Mesendoderm (in vitro differentiated cells): ENCODE measurements around the gene NPTX2.

Source experiments
- DNase-seq: peaks from one replicate; pipeline ENCODE4 v3.0.0; 2013
- H2AK5ac ChIP-seq: 2 replicates; pipeline ENCODE4 v1.6.1; 2013; ENCODE audit warnings: low read length, inconsistent platforms
- H2BK120ac ChIP-seq: 2 replicates; pipeline ENCODE4 v1.6.1; 2013; ENCODE audit warnings: low read depth, mild to moderate bottlenecking, low read length, moderate library complexity, mixed read lengths
- H2BK15ac ChIP-seq: replicated peaks from 2 replicates; pipeline ENCODE4 v1.6.1; 2013; ENCODE audit warnings: low read depth, mild to moderate bottlenecking, moderate library complexity
- H2BK5ac ChIP-seq: 2 replicates; pipeline ENCODE4 v1.6.1; 2013; ENCODE audit warnings: low read length, inconsistent platforms
- H3K18ac ChIP-seq: 2 replicates; pipeline ENCODE4 v1.6.1; 2013; ENCODE audit warnings: mild to moderate bottlenecking, low read length, mixed read lengths
- H3K23ac ChIP-seq: one replicate; pipeline ENCODE4 v1.6.1; 2013; ENCODE audit warnings: low read length
- H3K27ac ChIP-seq: 2 replicates; pipeline ENCODE4 v1.5.1; 2013; ENCODE audit warnings: low read depth, mild to moderate bottlenecking, inconsistent platforms, low read length, moderate library complexity
- H3K27me3 ChIP-seq: 2 replicates; pipeline ENCODE4 v1.6.1; 2013; ENCODE audit warnings: low read length, control low read depth, mild to moderate bottlenecking, inconsistent platforms; ENCODE audit not compliant: insufficient read depth, poor library complexity
- H3K36me3 ChIP-seq: 2 replicates; pipeline ENCODE4 v1.6.1; 2013; ENCODE audit warnings: low read length, inconsistent platforms; ENCODE audit not compliant: control insufficient read depth, insufficient read depth
- H3K4ac ChIP-seq: one replicate; pipeline ENCODE4 v1.6.1; 2013; ENCODE audit warnings: low read depth, mild to moderate bottlenecking, low read length, moderate library complexity
- H3K4me1 ChIP-seq: 2 replicates; pipeline ENCODE4 v1.6.1; 2013; ENCODE audit warnings: low read depth, low read length, inconsistent platforms; ENCODE audit not compliant: control insufficient read depth
- H3K4me2 ChIP-seq: 2 replicates; pipeline ENCODE4 v1.6.1; 2013; ENCODE audit warnings: low read length
- H3K4me3 ChIP-seq: 2 replicates; pipeline ENCODE4 v1.5.1; 2013; ENCODE audit warnings: mild to moderate bottlenecking, low read length
- H3K56ac ChIP-seq: one replicate; pipeline ENCODE4 v1.6.1; 2013; ENCODE audit warnings: low read length
- H3K79me1 ChIP-seq: 2 replicates; pipeline ENCODE4 v1.6.1; 2013; ENCODE audit warnings: low read length, inconsistent platforms
- H3K79me2 ChIP-seq: 2 replicates; pipeline ENCODE4 v1.6.1; 2013; ENCODE audit warnings: mild to moderate bottlenecking, low read length; ENCODE audit not compliant: control insufficient read depth, insufficient read depth
- H3K9ac ChIP-seq: 2 replicates; pipeline ENCODE4 v1.6.1; 2013; ENCODE audit warnings: low read length, inconsistent platforms
- H4K5ac ChIP-seq: one replicate; pipeline ENCODE4 v1.6.1; 2013; ENCODE audit warnings: low read length
- H4K8ac ChIP-seq: one replicate; pipeline ENCODE4 v1.6.1; 2013; ENCODE audit warnings: low read depth, mild to moderate bottlenecking, control low read depth, low read length, moderate library complexity
- WGBS: extraction: QIAGEN DNeasy Blood & Tissue Kit; methylation state at CpG from one replicate; pipeline ENCODE4 v1.1.7; 2013; ENCODE audit warnings: low lambda C conversion rate, missing lambda C conversion rate; ENCODE audit not compliant: insufficient coverage; ENCODE audit errors: extremely low coverage; 5-methylcytosine and 5-hydroxymethylcytosine counted together

NPTX2 gene

DNA sequence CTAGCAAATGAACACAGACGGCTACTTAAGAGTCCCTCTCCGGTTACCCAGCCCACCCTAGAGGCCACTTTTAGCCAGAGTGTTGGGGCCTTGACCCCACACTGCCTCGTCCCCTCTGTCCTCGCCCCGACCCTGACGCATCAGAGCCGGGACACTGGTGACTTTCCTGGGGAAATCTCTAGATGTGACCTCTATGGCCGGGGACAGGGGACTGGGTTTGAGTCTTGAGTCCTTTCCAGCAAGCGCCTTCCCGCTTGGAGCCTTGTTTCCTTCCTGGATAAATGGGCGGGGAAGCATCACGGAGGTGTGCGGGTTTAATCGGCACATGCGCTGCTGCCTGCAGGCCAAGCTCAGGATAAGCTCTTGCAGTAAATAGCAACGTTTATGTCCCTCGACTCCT is 40.7 kb downstream of the NPTX2 start:
- Histone ChIP-seq H3K4me2 (no peak overlapping the region), H3K4me3 (no peak overlapping the region), H3K4ac (no peak overlapping the region), H3K27ac (no peak overlapping the region), H2BK120ac (no peak overlapping the region), H3K79me2 (no peaks in the 10 kb centered on the region), H3K56ac (no peak overlapping the region), H3K23ac (no peak overlapping the region), H3K36me3 (no peaks in the 10 kb centered on the region), H3K79me1 (no peaks in the 10 kb centered on the region), H2BK5ac (no peak overlapping the region), H4K8ac (no peak overlapping the region), H2AK5ac (no peak overlapping the region), H3K4me1 (no peaks in the 10 kb centered on the region), H4K5ac (no peak overlapping the region), H2BK15ac (no peak overlapping the region), H3K18ac (no peak overlapping the region), H3K27me3 (no peaks in the 10 kb centered on the region), H3K9ac (no peak overlapping the region)
- DNase-seq, result no peak
- WGBS, result no CpG with 5 or more reads among the region's 17 CpGs

DNA sequence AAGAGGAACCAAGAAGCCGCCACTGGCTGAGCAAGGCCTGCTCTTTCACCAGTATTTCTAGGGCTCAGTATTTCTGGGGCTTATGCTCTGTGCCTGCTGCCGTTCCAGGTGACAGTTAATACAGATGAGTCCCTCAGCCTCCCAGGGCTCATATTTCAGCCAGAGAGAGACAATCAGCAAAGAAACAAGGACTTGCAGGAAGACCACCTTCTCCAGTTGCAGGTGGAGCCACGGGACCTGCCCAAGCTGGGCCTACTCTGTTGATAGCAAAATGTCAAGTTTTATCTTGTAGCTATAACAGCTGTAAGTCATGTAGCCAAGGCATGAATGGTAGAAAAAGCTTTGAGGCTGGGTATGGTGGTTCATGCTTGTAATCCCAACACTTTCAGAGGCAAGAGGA is 42.7 kb downstream of the NPTX2 start:
- no CpG with 5 or more reads among the region's 3 CpGs for WGBS

DNA sequence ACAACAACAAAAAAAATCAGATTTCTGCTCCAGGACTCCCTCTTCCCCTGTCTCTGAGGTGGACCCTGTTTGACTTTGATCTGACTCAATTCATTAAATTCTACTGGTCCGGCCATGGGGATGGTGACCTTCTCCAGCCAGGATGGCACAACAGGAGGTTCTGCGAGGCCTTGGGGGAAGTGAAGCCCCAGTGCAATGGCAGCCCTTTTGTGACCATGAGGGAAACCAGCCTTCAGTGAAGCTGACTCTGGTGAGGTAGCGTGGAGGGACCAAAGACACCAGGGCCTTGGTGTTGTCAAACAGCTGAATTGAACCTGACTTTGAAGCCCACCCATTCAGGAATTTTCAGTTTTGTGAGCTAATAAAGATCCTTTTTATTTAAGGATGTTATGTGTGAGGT is 44.5 kb downstream of the NPTX2 start:
- Histone ChIP-seq H3K56ac (no peak overlapping the region), H2AK5ac (no peak overlapping the region)
- no CpG with 5 or more reads among the region's 3 CpGs for WGBS

More for the DNA sequence above, 42.7 kb downstream of the NPTX2 start:
- Histone ChIP-seq H3K4ac (no peak overlapping the region), H2AK5ac (no peak overlapping the region), H3K36me3 (no peaks in the 10 kb centered on the region), H2BK120ac (no peak overlapping the region), H2BK5ac (no peak overlapping the region), H3K4me3 (no peak overlapping the region), H3K23ac (no peak overlapping the region), H3K9ac (no peak overlapping the region), H3K4me1 (no peaks in the 10 kb centered on the region), H3K79me2 (no peaks in the 10 kb centered on the region), H3K79me1 (no peaks in the 10 kb centered on the region), H4K5ac (no peak overlapping the region), H3K27me3 (no peaks in the 10 kb centered on the region), H3K56ac (no peak overlapping the region), H3K27ac (no peak overlapping the region), H2BK15ac (no peak overlapping the region), H3K18ac (no peak overlapping the region), H3K4me2 (no peak overlapping the region), H4K8ac (no peak overlapping the region)
- DNase-seq, result no peak

DNA sequence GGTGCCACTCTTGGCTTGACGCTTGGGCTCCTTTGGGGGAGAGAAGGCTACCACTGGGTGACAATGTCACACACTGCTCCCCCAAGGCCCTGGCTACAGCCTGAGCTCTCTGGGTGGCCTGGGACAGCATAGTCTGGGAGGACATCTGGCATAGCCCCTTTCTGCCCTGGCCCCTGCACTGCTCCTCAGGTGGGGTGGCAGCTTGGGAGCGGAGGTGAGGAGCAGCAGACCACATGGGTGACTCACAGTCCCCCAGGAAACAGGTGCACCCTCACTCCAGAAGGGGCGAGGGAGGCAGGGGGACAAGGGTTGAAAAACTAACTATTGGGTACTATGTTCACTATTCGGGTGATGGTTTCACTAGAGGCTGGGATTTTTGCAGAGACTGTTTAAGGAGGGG is 45.2 kb downstream of the NPTX2 start:
- no CpG with 5 or more reads among the region's 4 CpGs for WGBS

More for the DNA sequence above, 44.5 kb downstream of the NPTX2 start:
- Histone ChIP-seq H3K36me3 (no peaks in the 10 kb centered on the region), H4K8ac (no peak overlapping the region), H2BK120ac (no peak overlapping the region), H2BK5ac (no peak overlapping the region), H2BK15ac (no peak overlapping the region), H3K79me1 (no peaks in the 10 kb centered on the region), H3K9ac (no peak overlapping the region), H4K5ac (no peak overlapping the region), H3K79me2 (no peaks in the 10 kb centered on the region), H3K4me2 (no peak overlapping the region), H3K27ac (no peak overlapping the region), H3K4me3 (no peak overlapping the region), H3K18ac (no peak overlapping the region), H3K4ac (no peak overlapping the region), H3K27me3 (no peaks in the 10 kb centered on the region), H3K4me1 (no peaks in the 10 kb centered on the region), H3K23ac (no peak overlapping the region)
- no peak for DNase-seq

DNA sequence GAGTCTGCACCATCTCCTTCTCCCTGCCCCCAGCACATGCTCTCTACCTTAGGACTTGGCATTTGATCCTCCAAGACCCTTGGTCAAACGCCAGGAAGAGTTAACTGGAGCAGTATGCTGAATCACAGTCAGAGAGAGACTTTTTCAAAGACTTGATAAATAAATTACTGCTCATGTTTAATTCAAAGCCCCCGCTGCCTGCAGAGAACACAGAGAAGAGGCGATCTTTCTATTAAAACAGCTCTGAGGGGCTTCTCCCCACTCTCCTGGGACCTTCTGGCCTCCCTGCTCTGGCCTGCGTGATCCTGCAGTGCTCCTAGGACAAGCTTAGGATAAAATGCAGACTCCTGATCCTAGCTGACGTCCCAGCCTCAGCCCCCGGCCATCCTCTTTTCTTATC is 47.8 kb downstream of the NPTX2 start:
- H2AK5ac ChIP-seq, result no peak overlapping the region
- no peak overlapping the region for H3K9ac ChIP-seq
- no peak overlapping the region for H2BK15ac ChIP-seq
- no peaks in the 10 kb centered on the region for H3K4me1 ChIP-seq
- no peak for DNase-seq
- H3K23ac ChIP-seq, result no peak overlapping the region
- H2BK5ac ChIP-seq, result no peak overlapping the region
- no peaks in the 10 kb centered on the region for H3K27me3 ChIP-seq
- H4K8ac ChIP-seq, result no peak overlapping the region
- H3K4me3 ChIP-seq, result no peak overlapping the region
- no peak overlapping the region for H2BK120ac ChIP-seq
- H4K5ac ChIP-seq, result no peak overlapping the region
- H3K79me2 ChIP-seq, result no peaks in the 10 kb centered on the region
- H3K18ac ChIP-seq, result no peak overlapping the region
- no peak overlapping the region for H3K56ac ChIP-seq
- no peak overlapping the region for H3K4me2 ChIP-seq
- no peak overlapping the region for H3K27ac ChIP-seq
- H3K4ac ChIP-seq, result no peak overlapping the region
- no peaks in the 10 kb centered on the region for H3K79me1 ChIP-seq
- no peaks in the 10 kb centered on the region for H3K36me3 ChIP-seq
- no CpG with 5 or more reads among the region's 6 CpGs for WGBS

More for the DNA sequence above, 45.2 kb downstream of the NPTX2 start:
- Histone ChIP-seq H3K23ac (no peak overlapping the region), H3K9ac (no peak overlapping the region), H3K27me3 (no peaks in the 10 kb centered on the region), H3K36me3 (no peaks in the 10 kb centered on the region), H2BK120ac (no peak overlapping the region), H4K8ac (no peak overlapping the region), H2AK5ac (no peak overlapping the region), H3K18ac (no peak overlapping the region), H3K79me1 (no peaks in the 10 kb centered on the region), H3K4me1 (no peaks in the 10 kb centered on the region), H2BK5ac (no peak overlapping the region), H4K5ac (no peak overlapping the region), H3K27ac (no peak overlapping the region), H2BK15ac (no peak overlapping the region), H3K4me2 (no peak overlapping the region), H3K79me2 (no peaks in the 10 kb centered on the region), H3K4me3 (no peak overlapping the region), H3K56ac (no peak overlapping the region), H3K4ac (no peak overlapping the region)
- no peak for DNase-seq

DNA sequence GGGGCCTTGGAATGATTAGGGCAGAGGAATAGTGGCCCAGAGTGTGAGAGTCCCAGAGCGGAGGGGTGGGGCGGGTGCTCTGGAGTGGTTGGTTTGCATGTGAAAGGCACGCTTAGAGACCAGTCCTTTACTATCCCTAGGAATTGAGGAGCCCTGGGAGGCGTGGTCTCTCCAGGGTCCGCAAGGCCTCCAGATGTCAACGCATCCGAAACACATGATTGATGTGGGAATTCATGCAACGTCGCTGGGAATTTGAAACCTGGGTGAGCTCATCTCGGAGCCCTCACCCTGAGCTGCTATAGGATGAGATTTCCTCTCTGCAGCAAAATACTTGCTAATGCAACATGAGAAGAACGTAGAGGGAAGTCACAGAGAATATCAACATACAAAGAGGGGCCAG is 51.2 kb downstream of the NPTX2 start:
- Histone ChIP-seq H3K18ac (no peak overlapping the region), H2AK5ac (no peak overlapping the region), H3K9ac (no peak overlapping the region), H3K36me3 (no peaks in the 10 kb centered on the region), H2BK5ac (no peak overlapping the region), H3K4me2 (no peak overlapping the region), H4K5ac (no peak overlapping the region), H3K4me3 (no peak overlapping the region), H3K56ac (no peak overlapping the region), H3K4me1 (no peaks in the 10 kb centered on the region), H3K4ac (no peak overlapping the region), H3K79me1 (no peaks in the 10 kb centered on the region), H4K8ac (no peak overlapping the region), H2BK15ac (no peak overlapping the region), H2BK120ac (no peak overlapping the region), H3K79me2 (no peaks in the 10 kb centered on the region), H3K27me3 (no peaks in the 10 kb centered on the region), H3K23ac (no peak overlapping the region), H3K27ac (no peak overlapping the region)
- peak; percentile 70 for DNase-seq
- no CpG with 5 or more reads among the region's 11 CpGs for whole genome bisulfite sequencing
